Stimulated activated CD4-positive, alpha-beta T cell treated with anti-CD3 and anti-CD28 coated beads, TNF-alpha, amount 100 ng/mL, for 1 hour (primary cell): Measurements from ENCODE around the gene PAX2.

Experiments
- DNase-seq, 3 donors: peaks; one replicate each; pipeline ENCODE4 v3.0.0-alpha.2; 2020; ENCODE audit warnings: low read depth in 3 of 3, low spot score in 1 of 3

PAX2 gene

DNA sequence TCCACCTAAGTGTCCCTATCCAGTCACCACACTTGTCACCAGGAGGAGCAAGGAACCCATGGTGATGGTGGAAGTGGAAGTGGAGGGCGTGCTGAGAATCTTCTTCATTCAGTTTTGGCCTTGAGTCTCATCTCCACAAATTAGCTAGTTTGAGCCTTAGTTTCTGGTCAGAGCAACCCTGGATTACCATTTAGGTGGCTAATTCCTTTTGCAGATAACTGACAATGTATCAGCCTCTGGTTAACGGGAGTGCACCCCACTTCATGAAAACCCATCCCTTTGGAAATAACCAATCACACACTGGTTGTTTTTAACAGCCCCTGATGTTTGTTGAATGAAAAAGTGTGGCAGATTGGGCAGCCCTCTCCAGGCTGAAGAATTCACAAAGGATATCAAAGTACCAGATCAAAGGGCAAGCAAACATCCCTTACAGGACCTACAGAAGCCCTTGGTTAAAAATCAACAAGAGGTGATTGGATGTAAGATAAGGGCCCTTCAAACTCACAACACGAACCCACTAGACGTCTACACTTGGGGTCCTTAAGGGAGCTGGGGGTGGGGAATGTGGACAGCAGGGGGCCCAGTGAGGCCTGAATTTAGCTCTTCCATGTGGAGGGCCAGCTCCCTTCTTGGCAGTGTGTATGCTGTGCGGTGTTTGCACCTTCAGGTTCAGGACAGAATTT lies 130.2 kb downstream of the PAX2 start:
- DNase-seq = no peak

DNA sequence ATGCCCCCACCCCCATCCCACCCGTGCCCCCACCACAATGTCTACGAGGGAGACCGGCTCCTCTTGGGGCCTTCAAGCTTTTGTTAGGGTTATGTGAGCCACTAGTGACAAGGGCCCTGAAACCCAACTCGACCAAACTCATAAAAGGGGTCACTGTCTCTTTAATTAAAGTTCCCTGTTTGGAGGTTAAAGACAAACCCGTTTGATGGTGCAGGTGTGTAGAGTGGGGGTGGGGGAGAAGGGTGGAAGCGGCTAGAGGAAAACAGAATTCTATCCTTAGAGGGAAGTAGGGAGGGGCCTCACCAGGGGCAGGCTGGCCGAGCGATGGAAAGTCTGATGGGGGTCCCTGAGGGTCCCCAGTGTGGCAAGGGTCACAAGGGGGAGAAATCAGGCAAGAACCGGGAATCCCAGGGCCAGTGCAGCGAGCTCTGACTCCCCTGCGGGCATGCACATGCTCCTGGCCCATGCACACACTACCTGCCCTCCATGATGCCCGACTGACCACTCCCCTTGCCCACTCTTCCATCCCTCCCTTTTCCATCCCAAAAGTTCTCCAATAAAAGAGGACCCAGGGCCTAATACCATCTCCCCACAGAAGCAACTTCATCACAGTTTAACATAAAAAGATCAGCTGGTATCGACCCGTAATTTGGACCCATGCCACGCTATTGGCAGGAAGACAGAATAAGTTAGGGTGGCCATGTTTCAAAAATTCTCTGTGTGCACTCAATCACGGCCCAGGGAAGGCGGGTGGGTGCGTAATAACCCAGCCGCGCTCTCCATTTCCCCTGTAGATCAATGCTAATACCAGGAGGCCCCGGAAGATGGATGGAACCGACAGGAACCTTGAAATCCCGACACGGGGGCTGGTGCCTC lies 131.4 kb downstream of the PAX2 start:
- no peak for DNase-seq

DNA sequence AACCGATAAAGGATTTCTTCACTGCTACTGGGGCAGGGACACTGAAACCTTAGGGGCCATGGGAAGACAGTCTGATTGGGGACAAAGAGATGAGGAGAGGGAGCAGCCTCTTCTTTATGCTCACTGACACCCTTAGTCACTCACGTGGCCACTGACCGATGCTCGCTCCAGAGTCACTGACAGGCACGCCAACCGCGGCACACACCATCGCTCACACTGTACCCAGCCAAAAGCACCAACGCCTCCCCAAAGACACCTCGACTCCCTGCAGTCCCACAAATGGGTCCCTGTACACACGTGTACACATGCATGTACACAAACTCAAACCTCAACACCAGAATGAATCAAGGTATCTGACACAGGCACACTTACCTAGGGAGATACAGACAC lies 132.1 kb downstream of the PAX2 start:
- DNase-seq = no peak

DNA sequence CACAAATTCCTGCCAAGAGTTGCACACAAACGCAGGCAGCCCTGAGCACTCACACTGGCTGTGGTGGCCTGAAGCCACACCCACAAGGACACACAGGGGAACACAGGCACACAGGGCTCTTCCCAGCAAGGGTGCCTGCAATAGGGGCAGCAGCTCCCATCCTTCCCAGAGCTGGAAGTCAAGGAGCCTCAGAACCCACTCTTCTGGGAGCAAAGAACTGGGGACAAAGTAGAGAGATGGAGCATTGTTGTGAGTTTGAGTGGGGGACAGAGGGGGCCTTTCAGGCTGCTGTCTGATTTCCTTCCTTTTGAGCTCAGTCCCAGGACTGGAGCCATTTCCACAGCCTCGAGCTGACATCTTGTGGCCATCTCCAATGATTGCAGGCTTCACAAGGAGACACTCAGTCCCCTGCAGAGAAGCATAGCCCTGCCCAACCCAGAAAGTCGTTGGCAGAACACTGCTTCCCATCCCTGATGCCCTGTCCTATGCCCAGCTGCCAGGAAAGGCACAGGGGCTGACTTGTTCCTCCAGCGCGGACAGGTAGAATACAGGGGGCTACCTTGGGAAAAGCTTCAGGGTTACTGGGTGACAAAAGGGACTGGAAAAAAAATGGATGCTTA lies 133.0 kb downstream of the PAX2 start:
- DNase-seq = no peak
